ENCODE measurements around the gene RNF113B. TPM values are rescaled to one million over a fixed set of nuclear protein-coding genes. Genes with fewer than 3 reads are reported as not detected.

RNF113B gene
- total and polyA plus RNA-seq, 2 of the 13 experiments (the other 11 are each of a cell fraction or from before 2014, with no cell fraction given), result not detected

GRCh38 chr13:98224557-98224956 lies 47.5 kb upstream of the RNF113B start:
- no peak overlapping the region for H3K9ac ChIP-seq (ENCODE audit: insufficient read depth, low read depth, low read length)
- H4K20me1 ChIP-seq (ENCODE audit: insufficient read depth, low read length), result peaks cover 65% of the 10 kb centered on the region
- in situ Hi-C loops (cut with HindIII; ENCODE audit: extremely low pct_ligation_motif_present, low pct_unique_long_range_greater_than_20kb) (no loop called here), intact Hi-C loops (cut with micrococcal nuclease; ENCODE audit: unreplicated experiment) (loop anchor here (5.0 kb wide), 1 partner anchor 367 kb away; no protein-coding TSS in a partner anchor)
- FAIRE-seq (no peak), ATAC-seq (peak; percentile 50; the same call in 2 of the 3 replicates), DNase-seq (ENCODE audit: low spot score) (no peak)
- peaks cover 91% of the 10 kb centered on the region for H3K79me2 ChIP-seq (ENCODE audit: insufficient read depth, low read length)
- H3K27ac ChIP-seq (ENCODE audit: extremely low read length, insufficient read depth, low read length), result no peak overlapping the region
- peaks cover 15 to 52% of the 10 kb centered on the region in 2 experiments for H3K36me3 ChIP-seq (replicated peaks in 1 of 2; ENCODE audit: control insufficient read depth in 1 of 2, insufficient read depth in 2 of 2, low read length in 2 of 2)
- H3K4me1 ChIP-seq (ENCODE audit: insufficient read depth, low read length), result peaks cover 50% of the 10 kb centered on the region
- TF ChIP-seq FOXP1 (IDR thresholded peaks at IDR 0.05) (no peak), FOXP1 (CRISPR knock-in tag; IDR thresholded peaks at IDR 0.05) (no peak), STAG1 (CRISPR knock-in tag; IDR thresholded peaks at IDR 0.05) (0 out of 2 replicates have a peak, but pooled peaks have one; percentile 9), ZNF687 (CRISPR knock-in tag; IDR thresholded peaks at IDR 0.05) (0 out of 2 replicates have a peak, but pooled peaks have one; percentile 15)
- peaks cover 16% of the 10 kb centered on the region; the same call in 1 of the 2 replicates for H3K9me3 ChIP-seq (ENCODE audit: low read length)
- POLR2A ChIA-PET, result no interaction called here
- H3K27me3 ChIP-seq (ENCODE audit: control insufficient read depth in 1 of 2, insufficient read depth in 2 of 2, low read length in 2 of 2), result no peaks in the 10 kb centered on the region
- H3K4me3 ChIP-seq (replicated peaks in 1 of 3; ENCODE audit: insufficient read depth in 1 of 3, low read depth in 2 of 3, low read length in 3 of 3), result no peak overlapping the region
- no peak overlapping the region for H2AFZ ChIP-seq (ENCODE audit: low read length)
- BruUV-seq (replicated peaks), result no TSS peak
- CTCF ChIA-PET (ENCODE audit: low intra/inter-chr PET ratio, low total read pairs), result no interaction called here
- WGBS (ENCODE audit: low lambda C conversion rate), result 92% methylated on average over 2 of the region's 5 CpGs
- no peak overlapping the region for H3K4me2 ChIP-seq (ENCODE audit: low read depth, low read length)

- no peak overlapping the region for H3K27ac ChIP-seq (ENCODE audit: extremely low read length, insufficient read depth, low read length)
- no peak overlapping the region for H3K4me3 ChIP-seq (replicated peaks in 1 of 3; ENCODE audit: insufficient read depth in 1 of 3, low read depth in 2 of 3, low read length in 3 of 3)
- peaks cover 16% of the 10 kb centered on the region; the same call in 1 of the 2 replicates for H3K9me3 ChIP-seq (ENCODE audit: low read length)
- H3K36me3 ChIP-seq (replicated peaks in 1 of 2; ENCODE audit: control insufficient read depth in 1 of 2, insufficient read depth in 2 of 2, low read length in 2 of 2), result peaks cover 16 to 55% of the 10 kb centered on the region in 2 experiments
- CTCF ChIA-PET (ENCODE audit: low intra/inter-chr PET ratio, low total read pairs), result no interaction called here
- POLR2A ChIA-PET, result no interaction called here
- H3K79me2 ChIP-seq (ENCODE audit: insufficient read depth, low read length), result peaks cover 90% of the 10 kb centered on the region
- H3K4me2 ChIP-seq (ENCODE audit: low read depth, low read length), result no peak overlapping the region
- peaks cover 65% of the 10 kb centered on the region for H4K20me1 ChIP-seq (ENCODE audit: insufficient read depth, low read length)
- no TSS peak for BruUV-seq (replicated peaks)
- H3K4me1 ChIP-seq (ENCODE audit: insufficient read depth, low read length), result peaks cover 45% of the 10 kb centered on the region
- no peak for TF ChIP-seq ZZZ3 (CRISPR knock-in tag; IDR thresholded peaks at IDR 0.05; ENCODE audit: borderline replicate concordance)
- no peak for TF ChIP-seq ZNF446 (CRISPR knock-in tag; IDR thresholded peaks at IDR 0.05)
- no peaks in the 10 kb centered on the region for H3K27me3 ChIP-seq (ENCODE audit: control insufficient read depth in 1 of 2, insufficient read depth in 2 of 2, low read length in 2 of 2)
- no peak overlapping the region for H3K9ac ChIP-seq (ENCODE audit: insufficient read depth, low read depth, low read length)
- H2AFZ ChIP-seq (ENCODE audit: low read length), result no peak overlapping the region
- no peak for FAIRE-seq
- intact Hi-C loops (cut with micrococcal nuclease; ENCODE audit: unreplicated experiment) (loop anchor here (5.0 kb wide), 1 partner anchor 366 kb away; no protein-coding TSS in a partner anchor), in situ Hi-C loops (cut with HindIII; ENCODE audit: extremely low pct_ligation_motif_present, low pct_unique_long_range_greater_than_20kb) (no loop called here)
- no peak for DNase-seq (ENCODE audit: low spot score)
- no peak for ATAC-seq
These were observed 46.7 kb upstream of the RNF113B start for GRCh38 chr13:98223741-98224140.
